Measurements from ENCODE around the gene FNIP1.
"Not testable (repeated sequence)": the region's sequence is repeated elsewhere in the genome, so short reads cannot be mapped to it uniquely, and the experiment has no call there.

FNIP1 gene

DNA sequence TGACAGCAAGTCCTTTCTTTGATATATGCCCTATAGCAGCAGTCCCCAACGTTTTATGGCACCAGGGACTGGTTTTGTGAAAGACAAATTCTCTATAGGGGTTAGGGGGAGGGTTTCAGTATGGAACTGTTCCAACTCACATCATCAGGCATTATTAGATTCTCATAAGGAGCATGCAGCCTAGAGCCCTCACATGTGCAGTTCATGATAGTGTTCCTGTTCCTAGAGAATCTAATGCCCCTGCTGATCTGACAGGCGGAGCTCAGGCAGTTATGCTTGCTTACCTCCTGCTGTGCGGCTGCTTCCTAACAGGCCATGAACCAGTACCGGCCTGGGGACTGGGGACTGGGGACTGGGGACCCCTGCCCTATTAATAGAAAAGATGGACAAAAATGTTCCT, 159.1 kb downstream of the FNIP1 start:
- no peak for DNase-seq (ENCODE audit: low read depth, low spot score)

DNA sequence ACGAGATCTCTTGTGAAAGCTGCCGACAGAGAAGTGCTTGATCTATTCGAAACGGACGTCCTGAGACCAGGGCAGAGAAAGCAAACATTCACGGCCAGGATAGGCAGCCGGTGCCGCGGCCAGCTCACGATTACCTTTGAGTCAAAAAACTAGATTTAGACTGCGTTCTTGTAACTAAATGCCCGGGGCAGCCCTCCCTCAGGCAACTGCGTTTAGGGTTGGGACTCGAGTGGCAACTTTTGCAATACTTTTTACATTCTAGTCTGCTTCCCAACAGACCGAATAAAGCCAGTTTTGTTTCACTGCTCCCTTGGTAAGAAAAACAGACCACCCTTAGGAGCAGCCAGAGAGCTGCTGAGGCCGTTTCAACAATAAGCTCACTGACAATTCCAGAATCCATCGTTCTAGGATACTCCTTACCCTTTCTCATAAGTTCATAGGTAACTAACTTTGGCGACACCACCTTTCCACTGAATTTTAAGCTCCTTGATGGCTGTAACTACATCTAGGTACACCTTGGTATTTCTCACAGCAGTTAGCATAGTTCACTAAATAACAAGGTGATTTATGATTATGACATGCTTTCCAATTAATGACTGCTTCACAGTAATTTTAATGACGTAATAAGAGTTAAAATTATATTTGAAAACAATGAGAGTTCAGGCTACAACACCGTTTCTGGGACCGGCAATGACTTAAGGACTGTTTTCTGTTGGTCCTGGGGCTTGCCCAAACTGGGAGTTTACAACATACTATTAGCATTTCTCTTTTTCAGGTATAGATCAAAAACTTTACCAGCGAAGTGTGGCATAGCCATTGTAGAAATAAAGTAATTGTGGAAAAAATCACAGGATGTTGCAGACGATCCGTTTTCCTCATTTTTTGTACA, 160.9 kb downstream of the FNIP1 start:
- DNase-seq (ENCODE audit: low read depth, low spot score): no peak

DNA sequence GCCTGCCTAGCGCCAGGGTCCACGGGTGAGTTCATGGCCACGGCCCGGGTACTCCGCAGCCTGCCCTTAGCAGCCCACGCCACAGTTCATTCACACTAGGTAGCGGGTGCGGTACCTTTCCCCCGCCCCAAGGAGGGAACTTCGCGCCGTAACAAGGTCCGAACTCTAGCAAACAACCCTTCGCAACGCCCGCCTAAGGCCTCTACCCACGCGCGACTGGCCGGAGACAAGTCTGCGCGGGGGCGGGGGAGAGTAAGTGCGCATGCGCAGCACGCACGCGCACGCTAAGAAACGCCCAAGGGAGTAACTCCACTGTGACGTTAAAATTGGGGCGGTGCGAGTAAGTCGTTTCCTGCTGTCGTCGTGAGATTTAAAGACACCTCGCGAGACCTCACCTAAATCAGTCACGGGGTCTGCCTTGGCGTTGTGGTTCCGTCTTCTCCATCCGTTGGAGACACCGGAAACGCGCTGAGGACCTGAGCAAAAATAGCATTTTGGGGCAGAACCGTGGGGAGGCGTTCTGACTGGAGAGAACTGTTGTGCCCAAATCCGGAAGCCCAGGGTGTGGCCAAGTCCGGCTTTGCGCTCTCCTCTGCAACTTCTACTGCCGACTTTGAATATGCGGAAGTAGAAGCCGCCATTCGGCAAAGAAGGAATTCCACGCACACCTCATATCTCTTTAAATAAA, 161.7 kb downstream of the FNIP1 start, which contains the start of gene RAPGEF6:
Gene RAPGEF6 (minus strand): TSS at position 234 of the 688 bp plus-strand sequence. CDS start 199 bp downstream, at position 35.
- DNase-seq (ENCODE audit: low read depth, low spot score): peak; percentile 98

DNA sequence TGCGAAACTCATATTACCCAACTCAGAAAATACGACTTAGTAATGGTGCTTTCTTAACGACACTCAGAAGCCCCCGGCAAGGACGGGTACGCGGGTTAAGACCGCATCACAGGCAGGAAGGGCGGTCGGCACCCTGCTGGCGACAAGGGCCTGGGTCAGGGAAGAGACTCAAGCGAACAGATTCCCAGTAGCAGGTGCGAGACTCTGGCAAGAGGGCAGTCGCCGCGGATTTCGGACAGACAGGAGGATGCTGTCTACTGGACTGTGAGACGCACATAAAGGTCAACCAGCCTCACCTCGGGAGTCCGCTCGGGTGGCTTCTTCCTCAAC, 162.2 kb downstream of the FNIP1 start:
- peak; percentile 40 for DNase-seq (ENCODE audit: low read depth, low spot score)

DNA sequence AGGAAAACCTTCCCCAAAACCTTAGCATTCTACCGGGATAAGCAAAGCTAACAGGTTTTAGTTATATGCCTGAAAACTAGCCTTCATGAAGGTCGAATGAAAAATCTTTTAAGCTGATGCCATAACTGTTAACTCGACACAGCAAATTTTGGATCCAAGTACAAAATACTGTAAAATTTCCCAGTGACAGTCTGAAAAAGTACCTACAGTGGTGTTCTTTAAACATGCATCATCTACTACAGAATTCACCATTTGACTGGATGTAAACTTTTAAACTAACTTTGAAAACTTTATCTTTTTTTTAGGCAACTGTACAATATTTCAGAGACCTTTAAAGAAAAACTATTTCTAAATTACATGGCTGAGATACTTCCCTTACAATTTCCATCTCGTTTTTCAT, 162.6 kb downstream of the FNIP1 start:
- no peak for DNase-seq (ENCODE audit: low read depth, low spot score)

DNA sequence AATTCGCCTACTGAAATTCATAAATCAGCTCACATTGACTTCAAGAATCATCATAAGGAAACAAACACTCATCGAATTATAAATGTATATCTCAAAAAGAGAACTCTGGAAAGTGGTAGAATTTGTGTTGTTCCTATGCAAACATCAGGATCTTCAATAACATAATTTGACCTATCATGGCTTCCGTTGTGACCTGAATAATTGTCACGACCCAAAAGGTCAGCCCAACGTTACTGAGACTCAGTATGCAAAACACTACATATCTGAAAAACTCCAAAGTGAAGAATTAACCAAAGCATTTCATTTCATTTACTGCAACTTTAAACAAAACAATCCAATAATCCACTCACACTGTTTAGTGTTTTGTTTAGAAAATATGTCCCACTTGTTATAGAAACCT, 163.0 kb downstream of the FNIP1 start:
- DNase-seq (ENCODE audit: low read depth, low spot score): no peak

DNA sequence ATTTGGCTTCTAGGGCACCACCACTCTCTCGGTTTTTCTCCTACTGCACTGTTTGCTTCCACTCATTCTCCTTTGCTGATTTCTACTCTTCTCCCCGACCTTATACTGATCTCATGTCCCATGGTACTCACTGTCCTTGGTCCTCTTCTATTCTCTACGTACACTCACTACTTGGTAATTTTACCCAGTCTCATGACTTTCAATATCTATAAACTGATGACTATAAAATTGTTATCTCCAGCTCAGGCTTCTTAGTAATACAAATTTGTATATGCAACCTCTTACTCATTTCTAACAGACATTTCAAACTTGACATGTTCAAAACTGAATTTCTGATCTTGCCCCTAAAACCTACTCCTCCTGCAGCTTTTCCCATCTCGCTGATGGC, 165.9 kb downstream of the FNIP1 start:
- DNase-seq (ENCODE audit: low read depth, low spot score): no peak

DNA sequence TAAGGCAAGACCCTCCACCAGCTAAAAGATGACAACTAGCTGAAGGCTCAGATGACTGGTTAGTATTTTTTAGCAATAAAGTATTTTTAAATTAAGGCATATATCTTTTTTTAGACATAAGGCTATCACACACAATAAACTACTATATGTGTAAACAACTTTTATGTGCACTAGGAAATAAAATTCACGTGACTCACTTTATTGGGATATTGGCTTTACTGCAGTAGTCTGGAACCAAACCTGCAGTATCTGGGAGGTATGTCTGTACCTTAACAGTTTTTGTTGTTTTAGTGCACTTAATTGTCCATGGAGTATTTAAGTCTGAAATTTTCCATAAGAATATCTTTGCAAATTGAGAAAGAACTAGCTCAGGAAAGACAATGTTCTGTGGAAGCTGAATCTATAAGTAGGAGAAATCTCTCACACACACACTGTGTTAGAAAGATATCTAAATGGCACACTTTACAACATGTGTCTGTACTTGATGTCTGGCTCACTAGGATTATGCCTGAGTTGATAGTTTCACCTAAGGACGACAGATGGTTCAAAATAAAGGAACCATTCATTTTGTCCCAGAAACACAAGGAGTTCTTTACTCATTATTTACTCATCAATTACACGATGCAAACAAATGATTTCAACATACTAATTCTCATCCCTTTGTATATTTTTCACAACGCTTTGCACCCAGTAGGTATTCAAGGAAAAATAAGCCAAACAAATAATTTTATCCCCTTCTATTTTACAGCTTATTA, 166.4 kb downstream of the FNIP1 start:
- DNase-seq (ENCODE audit: low read depth, low spot score): no peak

DNA sequence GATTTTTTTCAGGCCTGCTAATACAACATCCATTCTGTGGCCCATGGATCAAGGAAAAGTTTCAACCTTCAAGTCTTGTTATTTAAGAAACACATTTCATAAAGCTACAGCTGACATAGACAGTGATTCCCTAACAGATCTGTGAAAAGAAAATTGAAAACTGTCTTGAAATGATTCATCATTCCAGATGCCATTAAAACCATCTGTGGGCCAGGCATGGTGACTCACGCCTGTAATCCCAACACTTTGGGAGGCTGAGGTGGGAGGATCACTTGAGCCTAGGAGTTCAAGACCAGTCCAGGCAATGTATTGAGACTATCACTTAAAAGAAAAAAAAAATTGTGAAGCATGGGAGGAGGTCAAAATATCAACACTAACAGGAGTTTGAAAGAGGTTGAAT, 167.8 kb downstream of the FNIP1 start:
- DNase-seq (ENCODE audit: low read depth, low spot score): no peak

DNA sequence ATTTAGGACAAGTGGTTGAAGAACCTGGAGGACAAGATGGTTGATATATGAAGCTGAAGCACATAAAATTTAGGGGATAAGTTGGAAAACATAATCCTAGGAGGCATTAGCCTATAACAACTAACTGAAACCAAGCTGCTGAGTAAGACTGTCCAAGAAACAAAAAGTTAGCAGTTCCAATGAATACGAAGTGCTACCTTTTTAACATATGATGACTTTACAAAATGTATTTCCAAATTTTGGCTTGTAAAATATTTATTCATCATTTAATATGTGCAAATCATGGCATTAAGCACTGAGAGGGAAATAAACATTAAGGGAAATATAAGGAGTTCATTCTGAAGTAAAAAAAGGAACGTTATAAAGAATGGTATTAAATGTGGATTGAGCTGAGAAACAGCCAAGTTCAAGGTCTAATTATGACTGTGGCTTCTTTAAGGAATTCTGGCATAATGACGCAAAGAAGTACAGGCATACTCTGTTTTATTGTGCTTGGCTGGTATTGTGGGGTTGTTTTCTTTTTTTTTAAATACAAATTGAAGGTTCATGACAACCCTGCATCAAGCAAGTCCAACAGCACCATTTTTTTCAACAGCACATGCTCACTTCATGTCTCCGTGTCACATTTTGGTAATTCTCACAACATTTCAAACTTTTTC, 169.5 kb downstream of the FNIP1 start:
- no peak for DNase-seq (ENCODE audit: low read depth, low spot score)

DNA sequence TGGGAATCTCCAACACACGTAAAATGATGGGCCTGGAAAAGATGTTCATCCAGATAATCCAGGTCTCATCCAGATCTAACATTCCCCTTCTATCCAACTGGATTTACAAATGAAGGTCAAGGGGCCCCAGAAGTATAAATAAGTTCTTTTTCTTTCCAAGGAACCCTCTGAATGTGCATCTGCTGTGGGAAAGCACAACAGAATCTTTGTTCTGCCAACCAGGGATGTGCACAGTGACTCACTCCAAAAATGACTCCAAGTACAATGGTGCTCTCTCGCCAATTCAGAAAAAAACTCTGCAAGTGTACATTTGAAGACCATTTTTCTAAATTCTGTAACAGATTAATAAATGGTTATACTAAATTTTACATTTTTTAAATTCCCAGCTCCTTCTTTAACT, 174.2 kb downstream of the FNIP1 start:
- DNase-seq (ENCODE audit: low read depth, low spot score): no peak

DNA sequence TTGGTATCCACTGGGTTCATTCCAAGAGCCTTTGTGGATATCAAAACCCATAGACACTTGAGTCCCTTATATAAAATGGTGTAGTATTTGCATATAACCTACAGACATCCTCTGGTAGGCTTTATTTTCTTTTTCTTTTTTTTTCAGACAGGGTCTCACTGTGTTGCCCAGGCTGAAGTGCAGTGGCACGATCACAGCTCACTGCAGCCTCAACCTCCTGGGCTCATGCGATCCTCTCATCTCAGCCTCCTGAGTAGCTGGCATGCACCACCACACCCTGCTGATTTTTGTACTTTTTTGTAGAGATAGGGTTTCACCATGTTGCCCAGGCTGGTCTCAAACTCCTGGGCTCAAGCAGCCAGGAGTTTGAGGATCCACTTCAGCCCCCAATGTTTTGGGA, 175.7 kb downstream of the FNIP1 start:
- not testable (repeated sequence) for DNase-seq (ENCODE audit: low read depth, low spot score)

DNA sequence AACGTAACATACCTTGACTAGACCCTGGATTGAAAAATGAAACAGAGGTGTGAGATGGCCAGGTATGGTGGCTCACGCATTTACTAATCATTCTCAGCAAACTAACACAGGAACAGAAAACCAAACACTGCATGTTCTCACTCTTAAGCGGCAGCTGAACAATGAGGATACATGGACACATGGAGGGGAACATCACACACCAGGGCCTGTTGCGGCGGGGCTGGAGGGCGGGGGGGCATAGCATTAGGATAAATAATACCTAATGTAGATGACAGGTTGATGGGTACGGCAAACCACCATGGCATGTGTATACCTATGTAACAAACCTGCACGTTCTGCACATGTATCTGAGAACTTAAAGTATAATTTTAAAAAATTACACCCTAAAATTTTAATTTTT, 177.7 kb downstream of the FNIP1 start:
- no peak for DNase-seq (ENCODE audit: low read depth, low spot score)

DNA sequence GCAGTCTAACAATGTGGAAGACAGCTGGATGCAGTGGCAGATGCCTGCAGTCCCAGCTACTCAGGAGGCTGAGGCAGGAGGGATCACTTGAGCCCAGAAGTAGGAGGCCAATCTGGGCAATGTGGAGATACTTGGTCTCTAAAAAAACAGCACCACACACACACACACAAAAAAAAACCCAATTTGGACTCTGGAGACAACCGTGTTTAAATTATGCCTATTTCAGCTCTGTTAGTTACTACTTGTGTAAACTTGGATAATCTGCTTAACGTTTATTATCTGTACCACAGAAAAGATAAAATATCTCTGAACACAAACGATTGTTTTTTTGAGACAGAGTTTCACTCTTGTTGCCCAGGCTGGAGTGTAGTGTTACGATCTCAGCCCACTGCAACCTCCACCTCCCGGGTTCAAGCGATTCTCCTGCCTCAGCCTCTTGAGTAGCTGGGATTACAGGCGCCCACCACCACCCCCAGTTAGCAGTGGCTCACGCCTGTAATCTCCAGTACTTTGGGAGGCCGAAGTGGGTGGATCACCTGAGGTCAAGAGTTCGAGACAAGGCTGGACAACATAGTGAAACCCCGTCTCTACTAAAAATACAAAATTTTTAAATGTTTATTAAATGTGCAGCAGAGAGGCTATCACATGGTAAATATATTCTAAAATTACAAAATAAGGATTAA, 179.5 kb downstream of the FNIP1 start:
- DNase-seq (ENCODE audit: low read depth, low spot score): no peak

DNA sequence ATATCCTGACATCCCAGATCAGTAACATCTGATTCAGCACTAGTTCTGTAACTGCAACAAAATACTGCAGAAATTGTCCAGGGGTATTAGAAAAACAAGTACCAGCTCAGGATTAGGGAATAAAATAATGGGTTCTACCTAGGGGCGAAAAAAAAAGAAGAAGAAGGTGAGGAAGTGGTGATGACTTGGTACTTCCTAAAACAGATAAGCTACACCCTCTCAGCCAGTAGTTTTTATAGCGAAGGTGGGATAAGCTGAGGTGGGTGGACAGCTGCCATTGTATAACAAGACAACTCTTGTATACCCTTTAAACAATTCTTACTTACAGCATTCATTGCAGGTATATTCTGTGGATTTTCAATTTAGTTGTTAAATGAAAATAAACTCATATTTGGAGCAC, 180.9 kb downstream of the FNIP1 start:
- no peak for DNase-seq (ENCODE audit: low read depth, low spot score)

DNA sequence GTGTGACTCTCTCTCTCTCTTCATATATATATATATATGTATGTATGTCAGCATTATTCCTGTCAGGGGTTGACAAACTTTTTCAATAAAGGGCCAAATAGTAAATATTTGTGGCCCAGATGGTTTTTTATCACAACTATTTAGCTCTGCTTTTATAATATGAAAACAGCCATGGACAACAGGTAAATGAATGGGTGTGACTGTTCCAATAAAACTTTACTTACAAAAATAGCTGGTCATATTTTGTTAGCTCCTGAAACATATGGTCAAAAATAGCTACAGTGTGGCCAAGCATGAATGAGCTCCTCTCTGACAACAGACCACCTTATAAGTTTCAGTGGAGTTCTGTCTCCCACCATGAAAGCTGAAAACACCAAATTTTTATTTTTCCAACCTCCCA, 183.4 kb downstream of the FNIP1 start:
- no peak for DNase-seq (ENCODE audit: low read depth, low spot score)

DNA sequence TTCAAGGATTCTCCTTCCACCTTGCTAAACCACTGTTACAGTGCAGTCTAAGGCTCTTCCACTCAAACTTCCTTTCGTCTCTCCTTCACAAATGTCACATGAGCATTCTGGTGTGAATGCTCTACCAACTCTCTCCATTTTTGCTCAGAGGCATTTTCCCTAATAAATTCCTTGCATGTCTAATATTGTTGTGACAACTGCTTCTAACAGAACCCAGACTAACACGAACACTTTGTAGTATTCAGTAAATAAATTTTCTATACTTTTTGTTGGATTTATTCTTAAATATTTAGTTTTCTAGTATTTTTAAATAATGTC, 185.8 kb downstream of the FNIP1 start:
- DNase-seq (ENCODE audit: low read depth, low spot score): no peak

DNA sequence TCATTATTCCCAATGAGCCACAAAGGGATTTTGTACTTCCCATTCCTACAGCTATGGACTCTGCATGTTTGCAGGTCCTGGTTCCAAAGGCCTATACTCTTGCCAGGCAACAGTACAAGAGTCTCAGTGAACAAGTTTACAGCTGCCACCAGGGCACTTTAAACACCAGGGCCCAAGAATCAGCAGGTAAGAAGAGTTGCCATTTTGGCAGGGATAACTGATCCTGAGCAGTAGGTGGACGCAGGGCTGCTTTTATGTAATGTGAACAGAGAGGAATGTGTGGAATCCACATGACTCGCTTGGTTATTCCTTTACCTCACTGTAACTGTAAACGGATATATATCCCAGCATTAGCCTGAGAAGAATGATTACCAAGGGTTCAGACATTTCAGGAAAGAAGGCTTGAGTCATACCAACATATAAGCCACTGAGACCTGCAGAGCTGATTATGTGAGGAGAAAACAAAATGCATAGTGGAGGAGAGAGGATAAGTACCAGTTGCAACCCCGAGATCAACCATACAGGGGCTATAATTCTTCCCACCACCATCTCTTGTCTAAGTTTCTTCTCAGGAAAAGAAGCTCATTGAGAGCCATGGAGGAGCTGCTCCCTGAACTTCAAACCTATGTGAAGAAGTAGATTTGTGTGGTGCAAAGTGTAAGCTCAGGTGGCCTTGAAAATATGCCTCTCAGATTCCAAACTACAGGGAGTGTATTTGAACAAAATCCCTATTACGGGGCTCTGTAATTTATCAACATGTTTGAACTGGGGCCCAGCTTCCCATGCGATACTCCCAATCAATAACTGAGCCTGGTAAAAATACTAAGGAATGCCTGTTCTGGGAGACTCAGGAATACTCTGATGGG, 186.4 kb downstream of the FNIP1 start:
- DNase-seq (ENCODE audit: low read depth, low spot score): peak; percentile 23

DNA sequence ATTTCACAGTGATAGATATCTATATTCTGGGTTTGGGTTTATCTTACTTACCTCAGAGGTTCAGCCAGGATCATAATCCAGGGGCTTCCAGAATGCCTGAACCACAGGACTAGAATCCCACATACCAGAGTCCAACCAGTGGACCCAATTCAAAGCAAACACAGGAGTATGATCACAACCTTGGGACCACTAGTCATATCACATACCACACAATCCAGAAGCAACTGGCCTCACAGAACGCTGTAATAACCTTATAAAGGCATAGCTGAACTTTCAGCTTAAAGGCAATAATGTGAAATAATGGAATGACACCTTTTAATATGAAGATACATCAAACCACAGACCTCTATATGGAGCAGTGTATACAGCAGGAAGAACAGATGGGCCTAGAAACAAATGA, 187.0 kb downstream of the FNIP1 start:
- no peak for DNase-seq (ENCODE audit: low read depth, low spot score)

DNA sequence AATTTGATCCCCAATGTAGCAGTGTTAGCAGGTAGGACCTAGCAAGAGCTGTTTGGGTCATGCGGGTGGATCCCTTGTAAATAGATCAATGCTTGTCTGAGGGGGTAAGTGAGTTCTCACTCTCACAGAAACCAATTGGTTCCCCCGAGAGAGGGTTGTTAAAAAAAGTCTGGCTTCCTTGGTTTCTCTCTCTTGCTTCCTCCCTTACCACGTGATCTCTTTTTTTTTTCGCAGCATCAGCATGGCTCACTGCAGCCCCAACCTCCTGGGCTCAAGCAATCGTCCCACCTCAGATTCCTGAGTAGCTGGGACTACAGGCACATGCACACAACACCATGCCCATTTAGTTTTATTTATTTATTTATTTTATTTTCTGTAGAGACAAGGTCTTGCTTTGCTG, 188.2 kb downstream of the FNIP1 start:
- DNase-seq (ENCODE audit: low read depth, low spot score): no peak
